ENCODE results near the gene LAMA3.

GRCh38 chr18:23885750-23886149, 196.5 kb downstream of the LAMA3 start:
- TF ChIP-seq CTCF (conservative IDR thresholded peaks at IDR 0.05; ENCODE audit: low read length) (no peak), EZH2phosphoT487 (IDR thresholded peaks at IDR 0.05; ENCODE audit: borderline replicate concordance) (no peak)

Data from Loucy (cell line).